MM.1S (cell line): Measurements from ENCODE around the gene NLGN1.

Experiments
- EZH2 ChIP-seq: fragments of 300-600 bp; sonication (generic); optimal IDR thresholded peaks from 2 replicates; pipeline ENCODE3; 2017; ENCODE audit warnings: low read depth, mild to moderate bottlenecking, antibody characterized with exemption, low read length, mixed read lengths
- EZH2phosphoT487 ChIP-seq: fragments of 300-600 bp; sonication (generic); IDR thresholded peaks from 2 replicates; pipeline ENCODE4 v1.6.1; 2018; ENCODE audit warnings: antibody characterized with exemption, low read length
- TF ChIP-seq, protein P1 (sequence below): fragments of 300-600 bp; sonication (generic); IDR thresholded peaks from 2 replicates; pipeline ENCODE4 v1.5.1; 2016; ENCODE audit warnings: antibody characterized with exemption, low read length, mixed read lengths

DNA sequence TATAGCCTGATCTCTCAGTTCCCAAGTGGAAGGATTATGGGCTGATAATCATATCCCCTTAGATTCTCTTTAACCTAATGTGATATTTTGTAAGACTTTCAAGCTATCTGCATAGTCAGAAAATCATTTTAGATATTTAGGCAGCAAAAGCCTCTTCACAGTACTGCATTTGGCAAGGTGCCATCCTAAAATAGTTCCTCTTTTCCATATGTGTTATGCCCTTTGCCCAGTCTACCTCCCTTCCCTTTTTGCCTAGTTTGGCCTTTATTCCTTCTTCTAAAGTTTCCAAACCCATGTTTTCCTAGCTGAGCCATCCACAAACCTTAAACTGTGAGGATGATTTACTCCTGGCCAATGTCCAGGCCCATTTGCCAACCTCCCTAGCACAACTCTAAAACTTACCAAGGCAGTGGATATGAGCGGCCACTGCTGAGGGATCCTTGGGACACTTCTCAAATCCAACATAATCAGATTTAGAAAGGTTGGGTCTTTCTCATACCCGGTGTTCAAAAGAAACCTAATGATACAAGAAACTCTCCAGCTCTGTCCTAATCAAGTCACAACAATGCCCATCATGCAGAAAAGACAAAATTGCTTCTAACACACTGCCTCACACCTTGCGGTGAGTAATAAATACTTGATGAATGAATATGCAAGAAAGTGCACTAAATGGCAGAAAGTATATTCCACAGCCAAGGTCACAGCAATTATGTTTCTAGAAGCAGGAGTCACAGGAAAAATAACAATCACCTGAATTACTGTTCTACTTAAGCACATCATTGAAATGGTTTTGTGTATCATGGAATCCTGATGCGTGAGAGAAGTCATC, 493.9 kb downstream of the NLGN1 start:
- TF ChIP-seq, protein P1, sequence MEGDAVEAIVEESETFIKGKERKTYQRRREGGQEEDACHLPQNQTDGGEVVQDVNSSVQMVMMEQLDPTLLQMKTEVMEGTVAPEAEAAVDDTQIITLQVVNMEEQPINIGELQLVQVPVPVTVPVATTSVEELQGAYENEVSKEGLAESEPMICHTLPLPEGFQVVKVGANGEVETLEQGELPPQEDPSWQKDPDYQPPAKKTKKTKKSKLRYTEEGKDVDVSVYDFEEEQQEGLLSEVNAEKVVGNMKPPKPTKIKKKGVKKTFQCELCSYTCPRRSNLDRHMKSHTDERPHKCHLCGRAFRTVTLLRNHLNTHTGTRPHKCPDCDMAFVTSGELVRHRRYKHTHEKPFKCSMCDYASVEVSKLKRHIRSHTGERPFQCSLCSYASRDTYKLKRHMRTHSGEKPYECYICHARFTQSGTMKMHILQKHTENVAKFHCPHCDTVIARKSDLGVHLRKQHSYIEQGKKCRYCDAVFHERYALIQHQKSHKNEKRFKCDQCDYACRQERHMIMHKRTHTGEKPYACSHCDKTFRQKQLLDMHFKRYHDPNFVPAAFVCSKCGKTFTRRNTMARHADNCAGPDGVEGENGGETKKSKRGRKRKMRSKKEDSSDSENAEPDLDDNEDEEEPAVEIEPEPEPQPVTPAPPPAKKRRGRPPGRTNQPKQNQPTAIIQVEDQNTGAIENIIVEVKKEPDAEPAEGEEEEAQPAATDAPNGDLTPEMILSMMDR, result no peak
- no peak for TF ChIP-seq EZH2phosphoT487
- TF ChIP-seq EZH2, result no peak
